Hepatocyte (in vitro differentiated cells): ENCODE data around the gene ELOA2.

Experiments used
- CTCF ChIP-seq: fragments of 200-600 bp; sonication (generic); IDR thresholded peaks from 2 replicates; pipeline ENCODE4 v1.5.1; 2016; ENCODE audit warnings: antibody characterized with exemption, mild to moderate bottlenecking; ENCODE audit not compliant: poor library complexity
- EZH2 ChIP-seq: fragments of 200-600 bp; sonication (generic); IDR thresholded peaks from 2 replicates; pipeline ENCODE4 v1.6.1; 2016; ENCODE audit warnings: antibody characterized with exemption, mild to moderate bottlenecking, borderline replicate concordance
- EZH2phosphoT487 ChIP-seq: fragments of 200-600 bp; sonication (generic); IDR thresholded peaks from one replicate; pipeline ENCODE4 v1.6.1; 2018; ENCODE audit warnings: antibody characterized with exemption, mild to moderate bottlenecking, low read depth, moderate library complexity; ENCODE audit not compliant: unreplicated experiment, severe bottlenecking

- TF ChIP-seq CTCF (no peak), EZH2 (no peak), EZH2phosphoT487 (no peak)
Observed at GRCh38 chr18:47077111-47077510, 41.7 kb upstream of the ELOA2 start.
